Upper lobe of left lung (tissue), 4 donors: ENCODE measurements around the gene PLIN5.

Experiments
- CTCF ChIP-seq, 6 experiments: fragments of 450-650 bp in 4 of 6; fragments of 200-600 bp in 2 of 6; sonication (generic) in 2 of 6; IDR thresholded peaks; one replicate each; pipeline ENCODE4 v1.5.1; 2016 to 2019; ENCODE audit warnings: antibody characterized with exemption in 6 of 6
- POLR2A ChIP-seq, 4 donors: fragments of 450-650 bp; IDR thresholded peaks; one replicate each; pipeline ENCODE4 v1.5.1; 2016 to 2017; ENCODE audit warnings: antibody characterized with exemption in 4 of 4, mild to moderate bottlenecking in 2 of 4
- POLR2AphosphoS5 ChIP-seq, 2 donors: sonication (generic); formaldehyde crosslinking; IDR thresholded peaks; one replicate each; pipeline ENCODE4 v1.5.1; 2017; ENCODE audit warnings: antibody characterized with exemption in 2 of 2

- no peak for TF ChIP-seq POLR2AphosphoS5 (IDR thresholded peaks at IDR 0.05)
- no peak for TF ChIP-seq CTCF (IDR thresholded peaks at IDR 0.05)
- TF ChIP-seq POLR2A (IDR thresholded peaks at IDR 0.05): no peak
Measured at GRCh38 chr19:4487572-4487971, 47.5 kb downstream of the PLIN5 start.
